Lung (tissue), 12 donors: ENCODE results near the gene LONP1. TPM values are rescaled to one million over a fixed set of nuclear protein-coding genes. Genes with fewer than 3 reads are reported as not detected.

ENCODE experiments used
- ATAC-seq: fragments of 200-7000 bp; cut with Tn5 transposase; one replicate; pipeline ENCODE4 v1.9.1; 2020; ENCODE audit warnings: moderate number of reproducible peaks; ENCODE audit not compliant: insufficient read depth, low FRiP score
- DNase-seq, 3 donors: peaks; one replicate each; pipeline ENCODE4 v3.0.0-alpha.2; 2013 to 2017
- H3K27ac ChIP-seq, 2 donors: one replicate each; pipeline ENCODE4 v1.5.1; 2013; ENCODE audit warnings: mild to moderate bottlenecking in 2 of 2, moderate library complexity in 2 of 2, control low read depth in 1 of 2, inconsistent platforms in 1 of 2, low read depth in 1 of 2, low read length in 1 of 2
- H3K27me3 ChIP-seq, 3 donors: one replicate each; pipeline ENCODE4 v1.5.1; 2013; ENCODE audit warnings: low read length in 2 of 3; ENCODE audit not compliant: control insufficient read depth in 3 of 3, insufficient read depth in 3 of 3
- H3K36me3 ChIP-seq, 4 donors: one replicate each; pipeline ENCODE4 v1.5.1; 2013; ENCODE audit warnings: low read length in 4 of 4, mild to moderate bottlenecking in 1 of 4, moderate library complexity in 1 of 4; ENCODE audit not compliant: control insufficient read depth in 4 of 4, insufficient read depth in 4 of 4
- H3K4me1 ChIP-seq, 5 donors: one replicate each; pipeline ENCODE4 v1.5.1; 2013; ENCODE audit warnings: low read length in 5 of 5, mild to moderate bottlenecking in 2 of 5, moderate library complexity in 1 of 5; ENCODE audit not compliant: control insufficient read depth in 5 of 5, insufficient read depth in 5 of 5
- H3K4me3 ChIP-seq: one replicate; pipeline ENCODE4 v1.5.1; 2013; ENCODE audit warnings: mild to moderate bottlenecking, control low read depth, moderate library complexity
- H3K9ac ChIP-seq, 2 donors: one replicate each; pipeline ENCODE4 v1.5.1; 2013; ENCODE audit warnings: low read length in 2 of 2, control low read depth in 1 of 2; ENCODE audit not compliant: insufficient read depth in 1 of 2
- H3K9me3 ChIP-seq, 4 donors: one replicate each; pipeline ENCODE4 v1.5.1; 2013; ENCODE audit warnings: low read length in 3 of 4, mild to moderate bottlenecking in 1 of 4, moderate library complexity in 1 of 4; ENCODE audit not compliant: control insufficient read depth in 4 of 4, insufficient read depth in 3 of 4
- CTCF ChIP-seq: IDR thresholded peaks from 2 replicates; pipeline ENCODE4 v1.5.1; 2012; ENCODE audit warnings: mild to moderate bottlenecking; ENCODE audit errors: control extremely low read depth, extremely low read depth
- WGBS, 2 donors: extraction: QIAGEN DNeasy Blood & Tissue Kit; methylation state at CpG; one replicate each; pipeline ENCODE4 v1.1.7; 2013; 5-methylcytosine and 5-hydroxymethylcytosine counted together
- polyA plus RNA-seq, 2 donors: library from polyadenylated mRNA; stranded (reverse); fragments of 200-250 nt; gene quantifications; one replicate each; pipeline ENCODE4 v1.2.1, GENCODE V29; 2013
- total RNA-seq, 2 donors: library from RNA; depleted of rRNA in 1 of 2; stranded (reverse); fragments of >200 nt in 1 of 2; gene quantifications; one replicate each; pipeline ENCODE4 v1.2.1, GENCODE V29; 2014 to 2021
- donor health status: control.
- donor health status: control.
- donor health status: Bipolar disorder and iron deficiency.
- donor health status: healthy.
- donor health status: DM: yes; HTN: yes; CAD: no.

Gene LONP1
- total and polyA plus RNA-seq, 4 donors, result 41.0 to 89.6 (median 69.0) TPM

DNA sequence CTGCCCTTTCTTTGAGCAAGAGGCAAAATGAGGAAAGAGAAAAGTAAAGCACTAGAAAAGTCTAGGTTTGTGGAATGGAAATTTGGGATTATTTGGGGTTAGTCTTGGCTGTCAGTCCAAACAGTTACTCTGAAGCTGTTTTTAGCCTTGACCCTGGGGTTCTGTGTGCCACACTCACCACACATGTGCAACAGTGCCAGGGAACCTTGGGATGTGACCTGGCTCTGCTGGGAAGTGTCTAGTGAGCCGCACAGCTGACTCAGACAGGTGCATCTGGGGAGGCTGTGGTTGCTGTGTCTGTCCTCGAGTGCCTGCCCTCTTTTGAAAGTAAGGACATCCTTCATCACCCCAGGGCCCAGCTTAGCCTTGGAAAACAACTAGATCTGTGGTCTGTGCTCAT is 55.4 kb downstream of the LONP1 start:
- ATAC-seq (no peak), DNase-seq (no peak)
- peaks cover 48 to 81% (median 57%) of the 10 kb centered on the region in 4 donors for H3K36me3 ChIP-seq
- no peaks in the 10 kb centered on the region for H3K4me1 ChIP-seq
- no peaks in the 10 kb centered on the region for H3K9me3 ChIP-seq
- no peak overlapping the region for H3K4me3 ChIP-seq
- no peak overlapping the region for H3K27ac ChIP-seq
- TF ChIP-seq CTCF, result no peak
- H3K9ac ChIP-seq, result no peak overlapping the region
- WGBS, 2 donors, result 91 to 100% methylated on average over 2 of the region's 2 CpGs
- no peaks in the 10 kb centered on the region for H3K27me3 ChIP-seq

GRCh38 chr19:5663904-5664303 is 56.0 kb downstream of the LONP1 start:
- 96% methylated on average over 17 of the region's 17 CpGs for WGBS, 2 donors
- Histone ChIP-seq H3K4me1 (no peaks in the 10 kb centered on the region), H3K36me3 (peaks cover 48 to 79% (median 56%) of the 10 kb centered on the region in 4 donors), H3K27ac (no peak overlapping the region), H3K9me3 (no peaks in the 10 kb centered on the region), H3K27me3 (no peaks in the 10 kb centered on the region), H3K4me3 (no peak overlapping the region), H3K9ac (no peak overlapping the region)
- ATAC-seq (no peak), DNase-seq (no peak)
- no peak for TF ChIP-seq CTCF

DNA sequence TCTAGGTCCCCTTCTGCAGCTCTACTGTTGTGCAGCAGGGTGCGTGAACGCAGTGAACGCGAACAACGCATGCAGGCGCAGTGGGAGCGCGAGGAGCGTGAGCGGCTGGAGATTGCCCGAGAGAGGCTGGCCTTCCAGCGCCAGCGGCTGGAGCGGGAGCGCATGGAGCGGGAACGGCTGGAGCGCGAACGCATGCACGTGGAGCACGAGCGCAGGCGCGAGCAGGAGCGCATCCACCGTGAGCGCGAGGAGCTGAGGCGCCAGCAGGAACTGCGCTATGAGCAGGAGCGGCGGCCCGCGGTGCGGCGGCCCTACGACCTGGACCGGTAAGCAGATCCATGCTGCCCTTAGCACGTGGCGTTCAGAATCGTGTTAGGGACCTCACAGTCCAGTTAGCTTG is 58.5 kb downstream of the LONP1 start:
- DNase-seq (no peak), ATAC-seq (no peak)
- Histone ChIP-seq H3K27ac (no peak overlapping the region), H3K36me3 (peaks cover 47 to 74% (median 57%) of the 10 kb centered on the region in 4 donors), H3K9ac (no peak overlapping the region), H3K4me3 (no peak overlapping the region), H3K4me1 (no peaks in the 10 kb centered on the region), H3K9me3 (no peaks in the 10 kb centered on the region), H3K27me3 (no peaks in the 10 kb centered on the region)
- 98 to 99% methylated on average over 42 of the region's 42 CpGs for WGBS, 2 donors
- TF ChIP-seq CTCF, result no peak

DNA sequence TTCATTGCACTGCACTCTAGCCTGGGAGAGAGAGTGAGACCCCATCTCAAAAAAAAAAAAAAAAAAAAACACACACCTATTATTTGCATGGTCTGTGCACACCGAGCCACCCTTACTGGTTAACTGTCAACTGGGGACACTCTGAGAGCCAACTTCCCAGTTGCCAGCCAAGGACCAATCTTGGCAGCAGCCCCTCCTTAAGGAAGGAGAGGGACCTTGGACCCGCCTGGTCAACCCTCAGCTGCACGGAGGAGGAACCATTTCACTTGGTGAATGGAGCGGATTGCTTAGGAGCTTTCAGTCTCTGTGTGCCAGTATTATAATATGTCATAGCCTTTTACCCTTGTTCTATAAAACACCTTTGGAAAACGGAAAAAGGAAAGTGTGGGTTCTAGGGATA is 64.5 kb downstream of the LONP1 start:
- DNase-seq (no peak), ATAC-seq (no peak)
- no peak overlapping the region for H3K27ac ChIP-seq
- H3K9me3 ChIP-seq, result no peaks in the 10 kb centered on the region
- no peak overlapping the region for H3K9ac ChIP-seq
- H3K27me3 ChIP-seq, result no peaks in the 10 kb centered on the region
- no peaks in the 10 kb centered on the region for H3K4me1 ChIP-seq
- TF ChIP-seq CTCF, result no peak
- H3K4me3 ChIP-seq, result no peak overlapping the region
- WGBS, 2 donors, result 83 to 89% methylated on average over 5 of the region's 5 CpGs
- peaks cover 33 to 74% (median 48%) of the 10 kb centered on the region in 4 donors for H3K36me3 ChIP-seq
